HG02870 (cell line): Measurements from ENCODE around the gene CADPS.

Source experiments
- ATAC-seq: cut with Tn5 transposase; IDR thresholded peaks from one replicate; pipeline ENCODE4 v1.9.1; 2021; ENCODE audit warnings: mild to moderate bottlenecking, moderate library complexity; ENCODE audit not compliant: unreplicated experiment

Gene CADPS

DNA sequence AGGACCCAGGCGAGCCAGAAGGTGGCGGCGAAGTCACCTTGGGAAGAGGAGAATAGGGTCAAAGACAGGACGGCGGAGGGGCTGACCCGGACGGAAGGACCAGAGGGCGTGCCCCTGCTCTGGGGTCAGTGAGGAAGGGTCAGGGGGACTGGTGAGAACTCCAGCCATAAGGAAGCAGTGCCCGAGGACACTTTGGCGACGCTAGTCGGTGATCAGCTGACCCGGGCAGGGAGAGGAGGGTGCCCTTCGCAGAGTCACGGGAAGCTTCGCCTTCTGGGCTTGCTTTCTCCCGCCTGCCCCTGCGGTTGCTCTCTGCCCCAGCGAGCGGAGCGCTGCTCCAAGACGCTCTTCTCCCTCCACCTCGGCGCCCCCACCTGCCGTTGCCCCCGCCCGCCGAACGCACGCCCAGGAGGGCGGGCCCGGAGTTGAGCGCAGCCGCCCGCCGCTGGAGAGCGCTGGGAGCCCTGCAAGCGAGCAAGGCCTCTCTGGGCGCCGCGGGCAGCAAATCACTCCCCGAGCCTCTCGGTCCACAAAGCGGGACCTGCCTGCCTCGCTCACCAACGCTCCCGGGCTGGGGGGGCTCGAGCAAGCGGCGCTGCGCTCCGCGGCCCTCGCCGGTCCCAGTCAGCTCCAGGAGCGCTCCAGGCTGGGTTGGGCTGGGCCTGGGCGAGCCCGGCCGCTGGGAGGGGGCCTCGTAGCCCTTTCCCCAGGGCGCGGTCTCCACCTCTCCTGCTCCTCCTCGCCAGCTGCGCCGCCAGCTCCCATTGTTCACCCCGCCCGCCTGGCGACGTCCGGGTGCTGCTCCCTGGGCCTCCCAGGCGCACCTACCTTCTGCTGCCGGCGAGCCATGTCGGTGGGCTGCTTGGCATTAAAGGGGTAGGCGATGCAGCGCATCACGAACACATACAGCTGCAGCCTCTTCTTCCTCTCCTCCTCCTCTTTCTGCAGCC is 1.2 kb downstream of the CADPS start:
- no peak for ATAC-seq

DNA sequence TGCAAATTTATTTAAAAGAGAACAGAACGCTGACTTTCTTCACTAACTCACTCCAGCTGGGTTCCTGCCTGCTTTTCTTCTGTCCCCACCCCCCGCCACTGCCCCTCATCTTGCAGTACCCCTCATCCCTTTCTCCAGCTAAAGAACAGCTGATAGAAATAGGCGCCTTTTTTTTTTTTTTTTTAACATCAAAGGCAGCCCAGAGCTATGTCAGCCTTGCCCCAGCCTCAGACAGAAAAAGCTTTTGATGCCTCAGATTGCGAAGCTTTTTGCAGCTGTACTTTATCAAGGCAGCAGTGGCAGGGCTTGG is 1.8 kb downstream of the CADPS start:
- no peak for ATAC-seq

DNA sequence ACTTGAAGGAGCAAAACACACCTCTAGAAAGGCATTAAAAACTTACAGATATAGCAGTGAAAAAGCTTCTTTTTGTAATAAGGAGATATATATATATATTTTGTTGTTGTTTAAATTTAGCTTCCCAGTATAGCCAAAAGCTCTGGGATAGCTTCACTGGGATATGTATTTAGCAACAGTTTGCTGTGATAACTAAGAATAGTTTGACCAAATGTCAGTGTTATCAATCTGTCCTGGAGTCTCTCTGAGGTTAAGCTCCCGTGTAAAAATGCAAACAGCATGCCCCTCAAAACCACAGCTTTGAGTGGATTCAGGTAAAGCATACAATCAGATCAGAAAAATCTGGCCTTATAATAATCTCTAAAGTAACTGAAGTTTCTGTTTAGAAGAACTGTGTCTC is 2.9 kb downstream of the CADPS start:
- ATAC-seq: no peak

DNA sequence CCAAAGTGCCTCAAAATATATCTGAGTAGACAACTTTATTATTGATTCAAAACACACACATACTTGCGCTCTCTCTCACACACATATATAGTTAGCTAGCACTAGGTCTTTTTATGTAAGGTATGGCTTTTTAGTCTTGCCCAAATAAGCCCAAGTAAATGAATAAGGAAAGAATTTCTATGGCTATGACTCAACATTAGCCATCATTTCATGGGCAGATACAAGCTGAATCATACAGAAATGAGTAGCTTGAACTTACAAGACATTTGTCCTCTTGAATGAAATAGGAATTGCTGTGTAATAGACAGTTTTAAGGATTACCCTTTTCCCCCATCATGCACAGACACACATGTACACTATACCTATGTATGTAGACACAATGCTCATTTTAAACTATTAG is 4.9 kb downstream of the CADPS start:
- ATAC-seq: no peak

DNA sequence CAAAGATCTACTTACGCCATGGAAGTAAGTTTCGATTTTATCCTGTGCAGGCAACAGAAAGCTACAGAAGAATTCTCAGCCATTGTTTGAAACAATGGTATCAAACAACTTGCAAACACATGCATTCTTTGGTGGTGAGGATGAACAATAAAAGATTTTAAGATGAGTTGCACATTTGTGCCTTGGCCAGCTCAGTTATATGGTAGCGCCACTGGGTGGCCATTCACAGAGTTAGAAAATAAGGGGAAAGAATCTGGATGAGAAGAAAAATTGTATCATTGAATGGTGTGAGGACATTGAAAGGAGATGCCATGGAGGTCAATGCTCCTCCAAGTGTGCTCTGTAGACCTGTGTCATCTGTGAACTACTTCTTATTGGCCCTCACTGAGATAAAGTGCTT is 11.6 kb downstream of the CADPS start:
- ATAC-seq: no peak

DNA sequence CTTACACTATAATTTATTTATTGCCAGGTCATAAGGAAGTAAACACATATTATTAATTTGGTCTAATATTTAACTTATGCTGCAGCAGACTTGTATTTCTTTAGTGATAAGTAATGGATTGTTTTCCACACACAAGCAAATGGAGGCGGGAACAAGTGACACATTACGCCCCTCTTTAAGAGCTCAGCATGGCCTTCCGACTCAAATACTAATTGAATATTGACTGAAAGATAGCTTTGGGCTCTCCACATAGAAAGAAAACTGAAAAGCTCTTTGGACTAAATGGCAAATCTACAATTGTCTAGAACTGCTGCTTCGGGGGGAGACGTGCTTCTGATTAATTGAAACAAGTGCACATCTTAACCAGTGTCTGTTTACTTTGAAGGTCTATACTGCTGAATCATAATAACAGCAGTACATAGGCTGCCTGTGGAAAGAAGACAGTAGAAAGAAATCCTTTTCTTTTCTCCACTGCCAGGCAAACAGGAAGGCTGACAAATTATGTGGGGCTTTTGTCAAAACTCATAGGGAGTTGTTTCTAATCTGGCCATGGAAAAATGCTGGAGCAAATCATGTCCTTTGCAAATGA is 15.9 kb downstream of the CADPS start:
- ATAC-seq: no peak

DNA sequence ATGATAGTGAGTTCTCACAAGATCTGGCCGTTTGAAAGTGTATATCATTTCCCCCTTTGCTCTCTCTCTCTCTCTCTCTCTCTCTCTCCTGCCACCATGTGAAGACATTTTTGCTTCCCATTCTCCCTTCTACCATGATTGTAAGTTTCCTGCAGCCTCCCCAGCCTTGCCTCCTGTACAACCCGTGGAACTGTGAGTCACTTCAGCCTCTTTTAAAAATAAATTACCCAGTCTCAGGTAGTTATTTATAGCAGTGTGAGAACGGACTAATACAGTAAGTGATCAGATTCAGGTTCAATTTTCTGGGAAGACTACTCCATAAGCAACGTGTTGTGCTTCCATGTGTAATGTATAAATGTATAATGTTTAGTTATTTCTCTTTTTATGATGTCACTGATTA is 29.2 kb downstream of the CADPS start:
- ATAC-seq: no peak

DNA sequence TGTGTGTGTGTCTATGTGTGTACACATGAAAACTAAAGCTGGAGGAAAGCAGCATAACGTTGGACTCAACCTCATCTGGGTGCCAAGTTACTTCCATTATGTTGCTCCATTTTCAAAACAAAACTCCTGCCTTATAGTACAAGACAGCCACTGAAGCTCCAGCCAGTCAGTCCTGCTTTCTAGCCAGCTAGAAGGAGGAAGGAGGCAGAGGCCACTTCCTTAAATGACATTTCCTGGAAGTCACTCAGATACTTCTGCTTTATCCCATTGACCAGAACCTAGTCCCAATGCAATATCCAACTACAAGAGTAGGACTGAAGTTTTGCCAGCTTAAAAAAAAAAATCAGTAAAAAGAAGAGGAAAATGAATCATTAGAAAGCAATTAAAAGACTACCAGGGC is 31.7 kb downstream of the CADPS start:
- ATAC-seq: no peak

DNA sequence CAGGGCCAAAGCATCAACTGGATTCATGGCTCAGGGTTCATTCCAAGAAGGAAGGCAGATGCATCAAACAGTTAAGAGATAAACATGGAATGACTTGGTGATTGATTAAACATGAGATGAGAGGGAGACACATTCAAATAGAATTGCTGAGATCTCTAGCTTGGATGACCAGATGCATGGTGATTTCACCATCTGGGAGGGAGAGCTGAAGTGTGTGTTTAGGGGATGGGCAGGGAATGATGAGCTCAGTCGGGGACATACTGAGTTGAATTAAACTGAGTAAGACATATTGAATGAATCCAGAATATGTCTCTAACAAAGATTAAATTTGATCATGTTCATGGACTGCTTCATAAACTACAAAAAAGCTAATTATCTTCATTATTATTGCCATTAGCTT is 35.5 kb downstream of the CADPS start:
- ATAC-seq: no peak

DNA sequence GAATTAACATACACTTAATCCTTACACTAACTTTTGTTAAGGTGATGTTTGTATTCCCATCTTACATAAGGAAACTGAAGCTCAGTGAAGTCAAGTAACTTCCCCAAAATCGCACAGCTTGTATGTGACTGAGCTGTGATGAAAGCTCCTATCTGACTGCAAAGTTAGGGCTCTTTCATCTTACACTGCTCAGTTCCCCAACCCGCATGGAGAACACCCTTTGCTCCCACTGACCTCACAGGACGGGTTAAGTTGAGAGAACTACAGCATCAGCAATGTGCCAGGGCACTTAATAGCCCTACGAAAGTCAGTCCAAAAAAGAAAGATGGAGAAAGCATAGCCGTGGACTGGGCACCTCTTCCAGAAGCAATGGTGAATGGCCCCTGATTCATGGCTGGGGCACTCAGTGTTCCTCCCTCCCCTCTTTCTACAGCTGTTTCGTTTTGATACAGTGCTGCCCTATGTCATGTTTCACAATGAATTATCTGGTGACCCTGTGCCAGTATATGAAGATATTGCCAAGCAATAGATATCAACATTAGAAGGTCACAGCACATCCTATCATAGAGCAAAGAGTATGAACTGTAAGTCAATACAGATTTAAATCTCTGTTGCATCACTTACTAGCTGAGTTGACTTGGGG is 38.0 kb downstream of the CADPS start:
- ATAC-seq: no peak

DNA sequence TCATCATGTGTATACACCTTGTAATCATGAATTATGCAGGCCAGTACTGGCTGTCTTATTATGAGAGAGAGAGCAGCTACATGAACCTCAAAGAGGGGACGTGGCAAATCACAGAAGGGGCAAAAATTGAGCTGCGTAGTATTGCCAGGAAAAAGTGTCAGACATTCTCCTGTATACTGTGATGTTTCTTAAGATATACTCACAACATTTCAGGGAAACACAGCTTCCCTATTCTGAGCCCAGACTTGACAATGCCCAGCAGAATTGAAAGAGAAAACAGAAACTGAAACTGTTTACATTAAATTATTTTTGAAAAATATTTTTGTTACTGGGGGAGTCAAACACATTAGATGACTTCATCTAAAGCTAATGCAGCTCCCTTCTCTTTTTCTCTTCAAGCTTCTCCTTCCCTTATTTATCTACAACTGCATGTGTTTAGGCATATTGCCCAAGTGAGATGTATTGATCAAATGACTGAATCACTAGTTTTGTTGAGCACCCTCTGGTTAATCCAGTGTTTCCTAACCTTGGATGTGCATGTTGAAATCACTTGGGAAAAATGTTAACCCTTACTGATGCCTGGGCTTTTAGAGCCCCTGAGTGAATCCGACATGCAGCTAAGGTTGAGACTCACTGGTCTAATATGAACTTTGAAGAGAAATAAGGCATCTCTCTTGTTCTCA is 39.5 kb downstream of the CADPS start:
- peak; percentile 59 for ATAC-seq

DNA sequence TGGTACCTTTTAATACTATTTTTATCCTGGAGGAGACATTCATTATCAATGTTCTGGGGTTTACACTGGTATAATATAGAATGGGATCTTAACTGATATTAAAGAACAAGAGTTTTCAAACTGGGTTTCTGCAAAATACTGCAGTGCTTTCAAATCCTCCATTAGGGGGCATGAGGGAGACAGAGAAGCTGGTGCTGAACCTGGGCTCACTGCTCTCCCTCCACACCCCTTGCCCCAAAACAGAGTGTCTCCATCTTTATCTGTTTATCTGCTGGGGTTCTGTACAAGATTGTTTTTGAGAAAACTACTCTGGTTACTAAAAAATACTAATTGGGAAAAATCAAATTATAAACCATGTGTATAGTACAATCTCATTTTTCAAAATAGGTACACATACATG is 41.7 kb downstream of the CADPS start:
- ATAC-seq: no peak

DNA sequence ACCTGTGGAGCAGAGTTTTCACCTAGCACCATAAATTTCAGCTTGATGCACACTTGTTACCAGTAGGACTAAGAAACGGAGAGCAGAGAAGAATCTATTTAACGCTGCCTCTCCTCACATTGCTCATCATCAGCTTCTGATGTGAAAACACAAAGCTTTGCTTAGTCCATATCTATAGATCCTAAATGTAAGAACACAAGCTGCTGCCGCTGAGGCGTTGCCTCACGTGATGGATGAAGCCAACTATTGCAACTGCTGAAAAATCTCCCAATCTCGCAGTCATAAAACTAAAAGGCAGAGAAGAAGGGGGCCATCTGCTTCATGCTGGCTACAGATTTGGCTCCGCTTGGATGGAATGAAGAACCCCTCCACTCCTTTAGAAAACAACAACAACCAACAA is 42.7 kb downstream of the CADPS start:
- no peak for ATAC-seq

DNA sequence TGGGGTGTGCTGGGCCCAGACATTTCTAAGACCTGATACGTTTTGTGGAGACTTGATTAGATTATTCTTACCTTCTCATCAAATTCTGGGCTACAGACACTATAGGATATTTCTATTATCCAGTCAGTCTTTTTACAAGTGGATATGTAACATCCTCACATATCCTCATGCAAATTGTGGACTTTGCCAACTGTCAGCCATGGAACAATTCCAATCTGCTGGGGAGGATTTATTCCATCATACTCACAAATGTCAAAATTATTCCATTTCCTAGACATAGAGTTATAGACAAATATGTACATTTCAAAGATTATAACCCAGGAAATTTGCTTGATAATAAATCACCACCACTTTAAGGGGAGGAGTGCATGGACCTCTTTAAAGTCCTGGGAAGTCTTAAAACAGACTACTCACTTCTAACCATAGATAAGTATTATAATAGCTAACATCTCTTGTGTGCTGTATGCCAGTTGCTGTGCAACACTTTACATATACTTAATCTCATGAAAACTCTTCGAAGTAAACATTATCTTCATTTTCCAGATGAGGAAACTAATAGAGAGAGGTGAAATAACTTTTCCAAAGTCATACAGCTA is 44.4 kb downstream of the CADPS start:
- no peak for ATAC-seq

DNA sequence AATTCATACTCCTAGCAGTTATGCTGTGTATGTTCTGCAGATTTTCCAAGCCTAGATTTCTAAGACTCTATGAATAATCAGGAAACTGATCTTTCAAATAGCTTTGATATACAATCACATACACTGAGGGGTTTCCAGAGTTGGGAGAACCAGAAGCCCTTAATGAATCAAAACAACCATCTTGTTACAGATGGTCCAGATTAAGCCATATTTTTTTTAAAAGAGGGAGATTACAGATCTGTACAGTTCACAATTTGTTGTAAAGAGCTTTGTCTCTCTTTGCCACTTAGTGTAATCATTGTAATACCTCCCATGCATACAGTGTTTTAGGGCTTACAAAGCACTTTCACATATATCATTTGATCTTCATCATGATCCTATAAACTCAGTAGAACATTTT is 47.7 kb downstream of the CADPS start:
- ATAC-seq: no peak

DNA sequence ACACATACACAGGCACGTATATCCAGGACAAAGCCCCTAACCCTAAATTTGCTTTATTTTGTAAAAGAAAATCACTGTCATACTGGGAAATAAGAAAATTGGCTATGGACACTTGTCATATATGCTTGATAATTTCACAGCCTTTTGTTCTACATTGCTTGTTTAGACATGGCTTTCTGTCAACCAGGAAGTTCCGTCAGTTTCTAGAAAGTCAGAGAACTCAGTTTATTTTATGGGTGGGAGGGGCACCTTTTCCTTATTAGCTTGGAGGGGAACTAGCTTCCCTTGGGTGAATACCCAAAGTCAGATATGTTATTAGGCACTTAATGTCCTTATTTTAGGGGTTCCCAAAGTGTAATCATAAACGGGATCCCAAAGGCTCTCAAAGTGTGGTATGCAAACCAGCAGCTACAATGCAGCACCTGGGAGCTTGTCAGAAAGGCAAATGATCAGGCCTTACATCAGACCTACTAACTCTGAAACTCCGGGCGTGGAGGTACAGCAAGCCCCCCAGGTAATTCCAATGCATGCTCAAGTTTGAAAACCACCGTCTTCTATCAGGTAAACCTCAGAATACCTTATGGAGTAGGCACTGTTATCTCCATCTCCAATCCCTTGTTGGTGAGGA is 50.1 kb downstream of the CADPS start:
- ATAC-seq: no peak

DNA sequence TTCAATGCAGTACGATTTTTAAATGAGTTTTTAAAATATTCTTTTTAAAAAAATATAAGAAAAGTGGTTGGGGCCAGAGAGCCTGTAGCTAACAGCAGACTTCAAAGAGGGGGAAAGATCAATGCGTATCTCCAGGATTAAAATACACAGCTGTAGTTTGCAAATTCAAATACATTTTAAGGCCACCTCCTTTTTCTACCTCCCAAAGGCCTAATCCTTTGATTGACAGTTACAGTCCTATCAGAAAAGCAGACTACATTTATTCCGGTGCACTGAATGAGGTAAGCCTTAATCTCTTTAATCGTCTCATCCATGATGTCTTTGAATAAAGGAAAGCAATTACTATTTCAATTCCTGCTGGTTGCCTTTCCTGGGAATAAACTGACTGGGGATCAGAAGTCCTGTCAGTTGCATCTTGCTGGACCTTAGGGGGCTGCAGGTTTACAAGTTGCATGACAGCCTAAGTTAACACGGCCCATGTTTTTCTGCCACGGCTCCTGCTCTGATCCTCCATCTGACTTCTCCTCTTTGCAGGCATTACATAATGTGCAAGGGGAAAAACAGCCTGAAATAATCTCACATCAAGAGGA is 51.7 kb downstream of the CADPS start:
- no peak for ATAC-seq

DNA sequence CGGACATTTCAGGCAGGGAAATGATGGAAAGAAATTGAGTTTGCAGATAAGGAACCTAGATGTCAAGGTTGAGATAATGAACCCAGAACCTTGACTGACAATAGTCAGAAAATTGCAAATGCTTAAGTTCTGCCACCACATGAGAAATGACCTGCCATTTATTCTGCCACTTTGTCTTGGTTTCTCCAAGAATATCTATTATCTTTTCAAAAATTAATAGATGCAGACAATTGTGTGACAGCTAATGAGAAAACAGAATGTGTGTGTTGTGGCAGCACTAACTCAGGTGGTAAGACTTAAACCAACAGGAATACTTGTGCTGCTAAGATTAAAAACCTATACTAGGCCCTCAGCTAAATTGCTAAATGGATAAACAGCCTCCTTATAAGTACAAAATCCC is 52.3 kb downstream of the CADPS start:
- no peak for ATAC-seq

DNA sequence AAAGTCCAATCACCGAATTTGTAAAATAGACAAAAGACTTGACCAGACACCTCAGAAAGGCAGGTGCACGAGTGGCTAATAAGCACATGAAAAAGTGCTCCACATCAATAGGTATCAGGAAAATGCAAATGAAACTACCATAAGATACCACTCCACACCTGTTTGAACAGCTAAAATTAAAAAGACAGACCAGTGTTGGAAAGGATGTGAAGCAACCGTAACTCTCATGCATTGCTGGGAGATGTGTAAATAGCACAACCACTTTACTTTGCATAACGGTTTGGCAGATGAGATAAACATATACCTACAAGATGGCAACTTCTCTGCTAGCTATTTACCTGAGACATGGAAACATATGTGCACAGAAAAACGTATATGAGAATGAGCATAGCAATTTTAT is 56.9 kb downstream of the CADPS start:
- ATAC-seq: peak; percentile 87

DNA sequence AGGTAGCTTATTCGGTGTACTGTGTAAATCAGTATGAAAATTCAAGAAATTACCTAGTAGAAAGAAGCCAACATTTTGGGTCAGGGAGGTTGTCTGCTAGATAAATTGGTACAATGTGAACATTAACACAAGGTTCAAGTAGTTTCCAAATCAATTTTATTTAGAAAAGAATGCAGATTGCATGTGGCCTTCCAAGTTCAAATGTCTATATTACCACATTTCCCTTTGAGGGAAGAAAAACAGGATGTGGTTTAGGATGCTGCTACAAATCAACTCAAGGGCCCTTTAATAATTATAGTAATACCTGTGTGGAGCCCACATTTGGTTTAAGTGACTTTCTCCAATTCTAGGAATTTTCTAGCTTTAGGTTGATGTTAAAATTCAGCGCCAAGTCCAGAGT is 57.5 kb downstream of the CADPS start:
- no peak for ATAC-seq
